Measurements from ENCODE around the gene HOXA1. TPM values are rescaled to one million over a fixed set of nuclear protein-coding genes. Genes with fewer than 3 reads are reported as not detected.

Gene HOXA1
- total RNA-seq, 1 experiment from 2014 or later: 1.4 TPM

GRCh38 chr7:27064661-27065060 lies 31.1 kb downstream of the HOXA1 start:
- Histone ChIP-seq H3K36me3 (ENCODE audit: low read depth, low read length) (no peaks in the 10 kb centered on the region), H3K9ac (ENCODE audit: low read length) (no peak overlapping the region), H3K9me2 (replicated peaks; ENCODE audit: low read length) (no peaks in the 10 kb centered on the region), H3K27me3 (ENCODE audit: low read length) (no peaks in the 10 kb centered on the region), H3K9me3 (ENCODE audit: low read length) (no peaks in the 10 kb centered on the region), H3F3A (ENCODE audit: low read length, unreplicated experiment) (no peaks in the 10 kb centered on the region), H4K20me1 (ENCODE audit: low read length) (no peaks in the 10 kb centered on the region), H3K27ac (ENCODE audit: low read length) (no peak overlapping the region), H2AFZ (ENCODE audit: low read length) (0 out of 2 replicates have a peak overlapping the region, but pooled peaks have one; percentile 44), H3K4me3 (ENCODE audit: low read length) (no peak overlapping the region), H3K4me1 (ENCODE audit: insufficient read depth, low read length) (peaks cover 20% of the 10 kb centered on the region), H3K79me2 (ENCODE audit: low read length) (no peaks in the 10 kb centered on the region), H3K4me2 (ENCODE audit: low read length) (peak overlapping the region; percentile 24; the same call in 1 of the 2 replicates)
- POLR2A ChIA-PET (ENCODE audit: unreplicated experiment): no interaction called here
- no peak; the same call in 1 of the 2 replicates for ATAC-seq
- no peak for TF ChIP-seq EZH2phosphoT487 (IDR thresholded peaks at IDR 0.05; ENCODE audit: borderline replicate concordance, low read length)
- no peak for TF ChIP-seq EZH2 (IDR thresholded peaks at IDR 0.05; ENCODE audit: low read length, unreplicated experiment)
- TF ChIP-seq CTCF (conservative IDR thresholded peaks at IDR 0.05; ENCODE audit: low read depth, low read length): no peak
- no TSS peak for BruUV-seq (replicated peaks)
- CTCF ChIA-PET: interaction anchor here (0.6 kb wide), 1 partner anchor 375 kb away, joined by 4 read pairs; no protein-coding TSS in a partner anchor
- no peak for DNase-seq
- intact Hi-C loops (cut with micrococcal nuclease): no loop called here

- Histone ChIP-seq H2AFZ (ENCODE audit: low read length) (peak overlapping the region; percentile 44), H3K27ac (ENCODE audit: low read length) (no peak overlapping the region), H3K9ac (ENCODE audit: low read length) (no peak overlapping the region), H3K79me2 (ENCODE audit: low read length) (no peaks in the 10 kb centered on the region), H3K36me3 (ENCODE audit: low read depth, low read length) (no peaks in the 10 kb centered on the region), H3K4me1 (ENCODE audit: insufficient read depth, low read length) (peaks cover 20% of the 10 kb centered on the region), H4K20me1 (ENCODE audit: low read length) (no peaks in the 10 kb centered on the region), H3K27me3 (ENCODE audit: low read length) (no peaks in the 10 kb centered on the region), H3K4me2 (ENCODE audit: low read length) (peak overlapping the region; percentile 24; the same call in 1 of the 2 replicates), H3K9me2 (replicated peaks; ENCODE audit: low read length) (no peaks in the 10 kb centered on the region), H3K9me3 (ENCODE audit: low read length) (no peaks in the 10 kb centered on the region), H3F3A (ENCODE audit: low read length, unreplicated experiment) (no peaks in the 10 kb centered on the region), H3K4me3 (ENCODE audit: low read length) (no peak overlapping the region)
- no TSS peak for BruUV-seq (replicated peaks)
- TF ChIP-seq CTCF (conservative IDR thresholded peaks at IDR 0.05; ENCODE audit: low read depth, low read length): no peak
- ChIA-PET POLR2A (ENCODE audit: unreplicated experiment) (no interaction called here), CTCF (interaction anchor here (0.6 kb wide), 1 partner anchor 375 kb away, joined by 4 read pairs; no protein-coding TSS in a partner anchor)
- DNase-seq: peak; percentile 39
- peak; percentile 66 for ATAC-seq
- intact Hi-C loops (cut with micrococcal nuclease): no loop called here
These were observed 31.6 kb downstream of the HOXA1 start for GRCh38 chr7:27064159-27064558.

- H2AFZ ChIP-seq (ENCODE audit: low read length): no peak overlapping the region
- BruUV-seq (replicated peaks): no TSS peak
- H3K4me1 ChIP-seq (ENCODE audit: insufficient read depth, low read length): peaks cover 20% of the 10 kb centered on the region
- no peak for DNase-seq
- no peaks in the 10 kb centered on the region for H3K79me2 ChIP-seq (ENCODE audit: low read length)
- no peaks in the 10 kb centered on the region for H3K9me2 ChIP-seq (replicated peaks; ENCODE audit: low read length)
- H3K27ac ChIP-seq (ENCODE audit: low read length): no peak overlapping the region
- H3K9me3 ChIP-seq (ENCODE audit: low read length): no peaks in the 10 kb centered on the region
- H3K9ac ChIP-seq (ENCODE audit: low read length): no peak overlapping the region
- intact Hi-C loops (cut with micrococcal nuclease): no loop called here
- ATAC-seq: no peak
- H3F3A ChIP-seq (ENCODE audit: low read length, unreplicated experiment): no peaks in the 10 kb centered on the region
- H3K27me3 ChIP-seq (ENCODE audit: low read length): no peaks in the 10 kb centered on the region
- no peak overlapping the region for H3K4me3 ChIP-seq (ENCODE audit: low read length)
- H3K36me3 ChIP-seq (ENCODE audit: low read depth, low read length): no peaks in the 10 kb centered on the region
- no peaks in the 10 kb centered on the region for H4K20me1 ChIP-seq (ENCODE audit: low read length)
- H3K4me2 ChIP-seq (ENCODE audit: low read length): no peak overlapping the region
- ChIA-PET POLR2A (ENCODE audit: unreplicated experiment) (no interaction called here), CTCF (no interaction called here)
- TF ChIP-seq CTCF (conservative IDR thresholded peaks at IDR 0.05; ENCODE audit: low read depth, low read length): no peak
- TF ChIP-seq EZH2phosphoT487 (IDR thresholded peaks at IDR 0.05; ENCODE audit: borderline replicate concordance, low read length): no peak
- TF ChIP-seq EZH2 (IDR thresholded peaks at IDR 0.05; ENCODE audit: low read length, unreplicated experiment): no peak
These were observed 32.9 kb downstream of the HOXA1 start for GRCh38 chr7:27062946-27063345.

Measured in PC-3 (cell line).